Measurements from ENCODE around the gene KRTAP6-1.

DNA sequence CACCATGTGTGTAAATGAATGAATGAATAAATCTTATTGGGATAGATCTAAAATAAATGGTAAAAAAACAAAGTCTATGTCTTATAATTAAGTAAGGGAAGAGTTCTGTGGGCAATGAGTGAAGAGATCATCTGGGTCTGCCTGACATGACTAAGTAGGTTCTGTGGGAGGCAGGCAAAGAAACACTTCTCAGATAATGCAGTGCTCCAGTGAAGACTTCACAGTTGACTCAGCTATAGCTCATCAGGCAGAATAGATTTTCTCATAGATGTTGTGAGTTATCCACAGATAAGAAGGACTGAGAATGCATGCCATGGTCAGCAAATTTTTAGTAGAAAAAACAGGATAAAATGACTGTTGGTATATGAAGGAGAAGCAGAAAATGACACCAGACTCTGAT is 36.0 kb downstream of the KRTAP6-1 start:
- TF ChIP-seq CTCF (conservative IDR thresholded peaks at IDR 0.05; ENCODE audit: low read length) = no peak
- no peak for TF ChIP-seq EZH2phosphoT487 (IDR thresholded peaks at IDR 0.05; ENCODE audit: borderline replicate concordance, low read depth, low read length)
